ENCODE measurements around the gene PSME1. TPM values are rescaled to one million over a fixed set of nuclear protein-coding genes. Genes with fewer than 3 reads are reported as not detected.
A peak's percentile ranks its signal among the peaks of the same experiment; 100 is the strongest.

Gene PSME1
- total and polyA plus RNA-seq, 2 of the 4 experiments (the other 2 are of a cell fraction), result 42.8 to 106 TPM

GRCh38 chr14:24114532-24115421 lies 21.2 kb upstream of the PSME1 start, which contains the start of the genes DCAF11 and NRL:
Gene DCAF11, plus strand, starts transcription at chr14:24114777. Its CDS starts 818 bp downstream, at chr14:24115595.
Gene NRL, minus strand, starts transcription at chr14:24114949. Its CDS starts 32,101 bp downstream, at chr14:24082848.
- peak within 1 kb of the TSS; percentile 78 for H3K14ac ChIP-seq (replicated peaks; ENCODE audit: low read depth, low read length)
- H2AK9ac ChIP-seq (replicated peaks; ENCODE audit: low read depth, low read length, poor library complexity), result peak within 1 kb of the TSS; percentile 99
- peak within 1 kb of the TSS; percentile 97 for H2BK5ac ChIP-seq (ENCODE audit: low read depth, low read length, poor library complexity, severe bottlenecking)
- POLR2A ChIA-PET (ENCODE audit: unreplicated experiment), result interaction anchor here (1.0 to 1.8 kb wide), 2 partner anchors 21 to 32 kb away, joined by 6 to 7 read pairs; partner anchors contain the start of genes PSME1 and PSME2
- H3K23ac ChIP-seq (ENCODE audit: low read depth, low read length), result peak within 1 kb of the TSS; percentile 95
- DNase-seq (peak; percentile 100), ATAC-seq (ENCODE audit: low read depth) (peak; percentile 90)
- peak within 1 kb of the TSS; percentile 89 for H3K4me2 ChIP-seq (ENCODE audit: low read depth, low read length)
- peak within 1 kb of the TSS; percentile 98 for H4K91ac ChIP-seq (ENCODE audit: insufficient read depth, low read depth, low read length)
- peaks cover 10 to 16% of the 10 kb centered on the region in 2 experiments; a peak in 2 of 4 replicates for H3K79me1 ChIP-seq (ENCODE audit: low read depth in 1 of 2, low read length in 2 of 2)
- peak within 1 kb of the TSS; percentile 99 for H2AFZ ChIP-seq (replicated peaks; ENCODE audit: low read length, poor library complexity)
- H2BK120ac ChIP-seq (ENCODE audit: low read depth, low read length), result peak within 1 kb of the TSS; percentile 90
- H3K56ac ChIP-seq (ENCODE audit: extremely low read depth, insufficient read depth, low read length), result peak within 1 kb of the TSS; percentile 94
- peak within 1 kb of the TSS; percentile 81 for H4K5ac ChIP-seq (ENCODE audit: low read depth, low read length)
- peak within 1 kb of the TSS; percentile 72 for H2AK5ac ChIP-seq (ENCODE audit: low read depth, low read length)
- H3K27me3 ChIP-seq (ENCODE audit: control insufficient read depth, insufficient read depth, low read length), result no peaks in the 10 kb centered on the region
- H3K9ac ChIP-seq (ENCODE audit: low read depth, low read length), result peak within 1 kb of the TSS; percentile 76
- H3K9me3 ChIP-seq (ENCODE audit: control insufficient read depth, insufficient read depth, low read length), result no peaks in the 10 kb centered on the region
- H3K9me1 ChIP-seq (ENCODE audit: insufficient read depth, low read length), result peaks cover 8% of the 10 kb centered on the region; the same call in 1 of the 2 replicates
- peak within 1 kb of the TSS; percentile 74 for H3K4me3 ChIP-seq (ENCODE audit: insufficient read depth, low read depth, low read length)
- in situ Hi-C loops (cut with MboI; ENCODE audit: low sequenced_read_pairs), result no loop called here
- H3K4ac ChIP-seq (ENCODE audit: low read depth, low read length), result peak within 1 kb of the TSS; percentile 97
- H2BK15ac ChIP-seq (ENCODE audit: low read depth, low read length), result peak within 1 kb of the TSS; percentile 33; the same call in 1 of the 3 replicates
- CTCF ChIA-PET, result interaction anchor here (0.5 to 1.8 kb wide), 5 partner anchors 9 to 1213 kb away, joined by 3 to 7 read pairs (median 3); partner anchors contain the start of gene IRF9
- H4K8ac ChIP-seq (ENCODE audit: low read depth in 2 of 2, low read length in 2 of 2), result peak within 1 kb of the TSS; percentile 94 to 99
- H2BK20ac ChIP-seq (ENCODE audit: low read depth, low read length), result peak within 1 kb of the TSS; percentile 50
- H3K36me3 ChIP-seq (ENCODE audit: control insufficient read depth, insufficient read depth, low read length), result peaks cover 15% of the 10 kb centered on the region
- BruUV-seq (replicated peaks), result no TSS peak
- H4K20me1 ChIP-seq (ENCODE audit: insufficient read depth, low read length), result no peaks in the 10 kb centered on the region
- dilution Hi-C loops (cut with HindIII; ENCODE audit: low sequenced_read_pairs, unreplicated experiment), result no loop called here
- H3K27ac ChIP-seq (ENCODE audit: insufficient read depth, low read length), result peak within 1 kb of the TSS; percentile 91
- H3K18ac ChIP-seq (ENCODE audit: low read depth, low read length), result peak within 1 kb of the TSS; percentile 70
- intact Hi-C loops (cut with micrococcal nuclease), result loop anchor here (1.0 to 2.0 kb wide), 2 partner anchors 26 to 47 kb away; partner anchors contain the start of genes EMC9 and IRF9
- H3K4me1 ChIP-seq (ENCODE audit: control insufficient read depth, insufficient read depth, low read length), result peaks cover 3% of the 10 kb centered on the region; the same call in 1 of the 2 replicates
- WGBS, 2 experiments (ENCODE audit: extremely low coverage in 2 of 2, insufficient read length in 1 of 2), result 0% methylated on average over 25 of the region's 65 CpGs; no CpG with 5 or more reads in 1 of the 2 experiments
- peak; percentile 30; the same call in 1 of the 2 replicates for TF ChIP-seq POLR2A (IDR thresholded peaks at IDR 0.05; ENCODE audit: low read depth, low read length)
- TF ChIP-seq RAD21 (IDR thresholded peaks at IDR 0.05; ENCODE audit: low read length), result no peak
- peak; percentile 81 for TF ChIP-seq CEBPB (IDR thresholded peaks at IDR 0.05; ENCODE audit: low read depth, low read length)
- peak; percentile 84; the same call in 1 of the 2 replicates for TF ChIP-seq FOS (IDR thresholded peaks at IDR 0.05; ENCODE audit: low read depth, low read length)
- peak; percentile 96 for TF ChIP-seq USF2 (IDR thresholded peaks at IDR 0.05; ENCODE audit: low read depth, low read length)
- TF ChIP-seq ELK1 (IDR thresholded peaks at IDR 0.05; ENCODE audit: borderline replicate concordance, low read depth, low read length), result no peak
- TF ChIP-seq CTCF (conservative IDR thresholded peaks at IDR 0.05; ENCODE audit: low read depth, low read length), result no peak
- TF ChIP-seq NFE2L2 (IDR thresholded peaks at IDR 0.05; ENCODE audit: low read depth, low read length), result no peak
- TF ChIP-seq CHD1 (IDR thresholded peaks at IDR 0.05; ENCODE audit: low read depth, low read length), result no peak
- TF ChIP-seq RCOR1 (IDR thresholded peaks at IDR 0.05; ENCODE audit: insufficient replicate concordance, low read length), result no peak
- peak; percentile 82; the same call in 1 of the 2 replicates for TF ChIP-seq MAZ (IDR thresholded peaks at IDR 0.05; ENCODE audit: borderline replicate concordance, low read depth, low read length)
- TF ChIP-seq SMC3 (IDR thresholded peaks at IDR 0.05; ENCODE audit: low read depth, low read length), result no peak

Data from IMR-90 (cell line).